ENCODE results near the gene SYNPO2. TPM values are rescaled to one million over a fixed set of nuclear protein-coding genes. Genes with fewer than 3 reads are reported as not detected.

Gene SYNPO2, protein sequence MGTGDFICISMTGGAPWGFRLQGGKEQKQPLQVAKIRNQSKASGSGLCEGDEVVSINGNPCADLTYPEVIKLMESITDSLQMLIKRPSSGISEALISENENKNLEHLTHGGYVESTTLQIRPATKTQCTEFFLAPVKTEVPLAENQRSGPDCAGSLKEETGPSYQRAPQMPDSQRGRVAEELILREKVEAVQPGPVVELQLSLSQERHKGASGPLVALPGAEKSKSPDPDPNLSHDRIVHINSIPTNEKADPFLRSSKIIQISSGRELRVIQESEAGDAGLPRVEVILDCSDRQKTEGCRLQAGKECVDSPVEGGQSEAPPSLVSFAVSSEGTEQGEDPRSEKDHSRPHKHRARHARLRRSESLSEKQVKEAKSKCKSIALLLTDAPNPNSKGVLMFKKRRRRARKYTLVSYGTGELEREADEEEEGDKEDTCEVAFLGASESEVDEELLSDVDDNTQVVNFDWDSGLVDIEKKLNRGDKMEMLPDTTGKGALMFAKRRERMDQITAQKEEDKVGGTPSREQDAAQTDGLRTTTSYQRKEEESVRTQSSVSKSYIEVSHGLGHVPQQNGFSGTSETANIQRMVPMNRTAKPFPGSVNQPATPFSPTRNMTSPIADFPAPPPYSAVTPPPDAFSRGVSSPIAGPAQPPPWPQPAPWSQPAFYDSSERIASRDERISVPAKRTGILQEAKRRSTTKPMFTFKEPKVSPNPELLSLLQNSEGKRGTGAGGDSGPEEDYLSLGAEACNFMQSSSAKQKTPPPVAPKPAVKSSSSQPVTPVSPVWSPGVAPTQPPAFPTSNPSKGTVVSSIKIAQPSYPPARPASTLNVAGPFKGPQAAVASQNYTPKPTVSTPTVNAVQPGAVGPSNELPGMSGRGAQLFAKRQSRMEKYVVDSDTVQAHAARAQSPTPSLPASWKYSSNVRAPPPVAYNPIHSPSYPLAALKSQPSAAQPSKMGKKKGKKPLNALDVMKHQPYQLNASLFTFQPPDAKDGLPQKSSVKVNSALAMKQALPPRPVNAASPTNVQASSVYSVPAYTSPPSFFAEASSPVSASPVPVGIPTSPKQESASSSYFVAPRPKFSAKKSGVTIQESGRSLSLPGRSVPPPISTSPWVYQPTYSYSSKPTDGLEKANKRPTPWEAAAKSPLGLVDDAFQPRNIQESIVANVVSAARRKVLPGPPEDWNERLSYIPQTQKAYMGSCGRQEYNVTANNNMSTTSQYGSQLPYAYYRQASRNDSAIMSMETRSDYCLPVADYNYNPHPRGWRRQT
- 0.19 to 0.77 TPM (median 0.34 TPM) in 3 replicates for polyA plus RNA-seq
- polyA plus RNA-seq (2011; ENCODE audit: low read depth), result 1.9 TPM
- 0.34 and 0.39 TPM in 2 replicates for polyA plus RNA-seq (2011; cell fraction: cytosol; rRNA removed)
- 0.85 and 1.1 TPM in 2 replicates for polyA plus RNA-seq (2011; cell fraction: nucleus; rRNA removed)
- 0.21 and 1.2 TPM in 2 replicates for polyA plus RNA-seq (2012; ENCODE audit: low replicate concordance)
- 0.30 to 2.9 TPM (median 0.70 TPM) in 3 replicates for polyA minus RNA-seq
- 0.38 TPM for polyA minus RNA-seq (2011; cell fraction: cytosol; rRNA and poly(A)+ RNA removed)
- polyA minus RNA-seq (2011; cell fraction: nucleus; rRNA and poly(A)+ RNA removed), result 0.63 and 2.4 TPM in 2 replicates

DNA sequence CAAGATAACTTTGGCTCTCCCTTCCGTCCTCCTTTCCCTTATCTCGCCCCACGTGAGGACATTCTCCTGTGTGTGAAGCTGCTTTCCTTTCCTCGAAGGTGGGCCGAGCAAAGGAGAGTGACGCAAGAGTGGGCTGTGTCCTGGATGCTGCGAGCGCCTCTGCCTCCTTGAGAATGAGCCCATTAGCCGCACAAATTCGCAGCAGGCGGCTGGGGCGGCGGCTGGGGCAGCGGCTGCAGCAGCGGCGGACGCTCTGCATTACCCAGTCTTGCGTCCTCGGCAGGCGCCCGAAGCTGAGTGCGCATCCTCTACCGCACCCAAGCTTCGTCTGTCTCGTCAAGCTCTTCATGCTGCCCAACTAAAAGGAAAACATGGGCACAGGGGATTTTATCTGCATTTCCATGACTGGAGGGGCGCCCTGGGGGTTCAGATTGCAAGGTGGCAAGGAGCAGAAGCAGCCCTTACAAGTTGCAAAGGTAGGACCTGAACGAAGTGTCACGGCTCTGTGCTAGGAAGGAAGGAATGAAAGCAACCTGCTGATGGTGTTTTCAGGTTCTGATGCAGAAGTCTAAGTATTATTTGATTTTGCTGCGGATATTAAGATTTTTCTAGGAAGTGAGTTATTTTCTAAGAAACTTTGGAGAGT lies at the start of gene SYNPO2:
Gene SYNPO2, plus strand, starts transcription at position 189 of the 646 bp plus-strand sequence. Its CDS starts 183 bp downstream, at position 372.
- Histone ChIP-seq H2AFZ (ENCODE audit: control insufficient read depth, low read length) (peak within 1 kb of the TSS; percentile 96), H3K9me1 (ENCODE audit: control insufficient read depth, extremely low read depth, insufficient read depth, low read length) (no peaks in the 10 kb centered on the region), H3K9me3 (ENCODE audit: control insufficient read depth, low read depth, low read length) (no peaks in the 10 kb centered on the region), H3K4me2 (ENCODE audit: control insufficient read depth, extremely low read depth, insufficient read depth, low read depth, low read length) (peak within 1 kb of the TSS; percentile 97), H3K4me3 (ENCODE audit: control insufficient read depth in 2 of 3, extremely low read depth in 1 of 3, insufficient read depth in 2 of 3, low read depth in 1 of 3, low read length in 3 of 3) (peak within 1 kb of the TSS; percentile 35 to 81 (median 71)), H3K27me3 (ENCODE audit: control insufficient read depth, extremely low read depth, insufficient read depth, low read length) (no peaks in the 10 kb centered on the region), H3K79me2 (ENCODE audit: control insufficient read depth, insufficient read depth, low read length) (no peaks in the 10 kb centered on the region), H3K36me3 (ENCODE audit: control insufficient read depth in 2 of 2, extremely low read depth in 1 of 2, insufficient read depth in 2 of 2, low read length in 2 of 2) (no peaks in the 10 kb centered on the region), H3K4me1 (ENCODE audit: control insufficient read depth, extremely low read depth, insufficient read depth, low read length) (peaks cover 15% of the 10 kb centered on the region), H3K27ac (ENCODE audit: control insufficient read depth, insufficient read depth, low read length) (no peak within 1 kb of the TSS), H3K9ac (ENCODE audit: control insufficient read depth, extremely low read depth, insufficient read depth, low read length) (peak within 1 kb of the TSS; percentile 57), H4K20me1 (ENCODE audit: control insufficient read depth, extremely low read depth, insufficient read depth, low read length) (no peaks in the 10 kb centered on the region)
- FAIRE-seq, result peak; percentile 44
- no peak for TF ChIP-seq EZH2 (IDR thresholded peaks at IDR 0.05; ENCODE audit: low read length)
- TF ChIP-seq, protein P1, sequence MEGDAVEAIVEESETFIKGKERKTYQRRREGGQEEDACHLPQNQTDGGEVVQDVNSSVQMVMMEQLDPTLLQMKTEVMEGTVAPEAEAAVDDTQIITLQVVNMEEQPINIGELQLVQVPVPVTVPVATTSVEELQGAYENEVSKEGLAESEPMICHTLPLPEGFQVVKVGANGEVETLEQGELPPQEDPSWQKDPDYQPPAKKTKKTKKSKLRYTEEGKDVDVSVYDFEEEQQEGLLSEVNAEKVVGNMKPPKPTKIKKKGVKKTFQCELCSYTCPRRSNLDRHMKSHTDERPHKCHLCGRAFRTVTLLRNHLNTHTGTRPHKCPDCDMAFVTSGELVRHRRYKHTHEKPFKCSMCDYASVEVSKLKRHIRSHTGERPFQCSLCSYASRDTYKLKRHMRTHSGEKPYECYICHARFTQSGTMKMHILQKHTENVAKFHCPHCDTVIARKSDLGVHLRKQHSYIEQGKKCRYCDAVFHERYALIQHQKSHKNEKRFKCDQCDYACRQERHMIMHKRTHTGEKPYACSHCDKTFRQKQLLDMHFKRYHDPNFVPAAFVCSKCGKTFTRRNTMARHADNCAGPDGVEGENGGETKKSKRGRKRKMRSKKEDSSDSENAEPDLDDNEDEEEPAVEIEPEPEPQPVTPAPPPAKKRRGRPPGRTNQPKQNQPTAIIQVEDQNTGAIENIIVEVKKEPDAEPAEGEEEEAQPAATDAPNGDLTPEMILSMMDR (optimal IDR thresholded peaks at IDR 0.05 in 1 of 3, IDR thresholded peaks at IDR 0.05 in 1 of 3, conservative IDR thresholded peaks at IDR 0.05 in 1 of 3; ENCODE audit: extremely low read depth in 1 of 3, insufficient read depth in 2 of 3, low read length in 3 of 3), result no peak
- DNase-seq (ENCODE audit: low read depth, low spot score), result no peak
- dilution Hi-C loops (cut with MboI; ENCODE audit: extremely low pct_ligation_motif_present, low sequenced_read_pairs), result no loop called here
